ENCODE data around the gene LMBR1L. TPM values are rescaled to one million over a fixed set of nuclear protein-coding genes. Genes with fewer than 3 reads are reported as not detected.

The LMBR1L gene
- total RNA-seq, 1 donor from 2014 or later: 21.4 TPM

DNA sequence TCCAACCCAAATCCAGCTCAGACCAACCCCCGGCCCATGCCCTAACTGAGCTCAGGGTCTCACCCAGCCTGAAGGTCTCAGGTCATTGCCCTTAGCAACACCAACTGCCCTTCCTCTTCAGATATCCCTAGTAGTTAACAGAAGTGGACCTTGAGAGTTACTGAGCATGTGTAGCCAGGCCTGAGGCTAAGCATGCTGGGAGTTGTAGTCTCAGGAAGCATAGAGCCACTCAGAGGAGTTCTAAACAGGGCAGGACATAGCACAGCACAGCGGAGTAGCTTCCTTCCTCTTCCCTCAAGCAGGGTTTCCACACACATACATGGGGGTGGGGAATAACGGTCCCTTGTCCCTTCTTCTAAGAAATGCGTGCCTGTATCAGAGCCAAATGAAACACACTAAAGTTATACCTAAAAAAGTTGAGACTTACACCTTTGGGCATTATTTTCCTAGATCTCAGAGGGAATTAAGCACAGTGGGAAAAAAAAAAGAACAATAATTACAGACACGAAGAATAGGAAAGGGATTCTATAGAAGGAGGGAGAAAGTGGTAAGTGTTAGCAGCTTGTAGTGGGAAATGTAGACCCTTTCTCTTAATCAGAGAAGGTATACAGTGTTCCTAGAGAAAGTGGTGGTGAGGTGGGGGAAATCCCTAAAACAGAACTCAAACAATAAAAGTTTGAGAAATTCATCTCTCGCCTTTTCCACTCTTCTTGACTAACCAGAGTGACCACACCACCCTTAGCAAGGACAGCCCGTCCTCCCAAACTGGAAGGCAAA, 54.5 kb downstream of the LMBR1L start:
- no peak overlapping the region for H3K27ac ChIP-seq (ENCODE audit: low read depth, low read length)

DNA sequence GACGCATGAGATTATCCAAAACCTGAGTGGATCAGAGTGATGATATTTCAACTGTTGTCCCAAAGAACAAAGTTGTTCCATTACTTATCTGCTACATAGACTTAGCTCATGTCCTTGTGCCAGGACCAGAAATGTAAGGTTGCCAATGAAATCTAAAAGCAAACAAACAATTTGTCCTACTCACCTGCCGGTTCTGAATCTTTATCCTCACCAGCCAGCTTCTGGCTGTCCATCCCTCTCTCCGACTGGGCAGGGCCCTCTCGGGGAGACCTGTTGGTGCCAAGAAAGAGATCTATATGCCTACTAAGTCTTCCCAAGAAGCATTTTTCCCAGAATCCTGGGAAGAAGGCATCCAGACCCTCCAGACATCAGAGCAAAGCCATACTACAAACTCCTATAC, 55.6 kb downstream of the LMBR1L start:
- peaks cover 47 to 50% (median 49%) of the 10 kb centered on the region in 3 donors for H3K36me3 ChIP-seq (ENCODE audit: control insufficient read depth in 3 of 3, insufficient read depth in 3 of 3, low read length in 3 of 3)
- H3K4me1 ChIP-seq (ENCODE audit: control insufficient read depth in 3 of 3, insufficient read depth in 3 of 3, low read length in 3 of 3): peaks cover 40 to 51% (median 46%) of the 10 kb centered on the region in 3 donors
- H3K4me3 ChIP-seq (ENCODE audit: low read length in 3 of 3): no peak overlapping the region
- H3K9me3 ChIP-seq (ENCODE audit: control insufficient read depth in 3 of 3, low read length in 3 of 3): no peaks in the 10 kb centered on the region
- no peak overlapping the region for H3K27ac ChIP-seq (ENCODE audit: low read depth, low read length)
- H3K9ac ChIP-seq (ENCODE audit: low read depth in 1 of 3, low read length in 3 of 3): peak overlapping the region in 1 of 3 donors; percentile 58
- H3K27me3 ChIP-seq (ENCODE audit: control insufficient read depth in 3 of 3, insufficient read depth in 3 of 3, low read length in 3 of 3): no peaks in the 10 kb centered on the region

More for the DNA sequence above, 54.5 kb downstream of the LMBR1L start:
- Histone ChIP-seq H3K27me3 (ENCODE audit: control insufficient read depth in 3 of 3, insufficient read depth in 3 of 3, low read length in 3 of 3) (no peaks in the 10 kb centered on the region), H3K9me3 (ENCODE audit: control insufficient read depth in 3 of 3, low read length in 3 of 3) (no peaks in the 10 kb centered on the region), H3K36me3 (ENCODE audit: control insufficient read depth in 3 of 3, insufficient read depth in 3 of 3, low read length in 3 of 3) (peaks cover 36 to 39% (median 38%) of the 10 kb centered on the region in 3 donors), H3K9ac (ENCODE audit: low read depth in 1 of 3, low read length in 3 of 3) (peak overlapping the region; percentile 87 to 99 (median 97)), H3K4me3 (ENCODE audit: low read length in 3 of 3) (peak overlapping the region; percentile 52 to 94 (median 55)), H3K4me1 (ENCODE audit: control insufficient read depth in 3 of 3, insufficient read depth in 3 of 3, low read length in 3 of 3) (peaks cover 42 to 54% (median 49%) of the 10 kb centered on the region in 3 donors)

GRCh38 chr12:49054524-49054923, 56.1 kb downstream of the LMBR1L start:
- no peaks in the 10 kb centered on the region for H3K9me3 ChIP-seq (ENCODE audit: control insufficient read depth in 3 of 3, low read length in 3 of 3)
- H3K9ac ChIP-seq (ENCODE audit: low read depth in 1 of 3, low read length in 3 of 3): no peak overlapping the region
- H3K36me3 ChIP-seq (ENCODE audit: control insufficient read depth in 3 of 3, insufficient read depth in 3 of 3, low read length in 3 of 3): peaks cover 53 to 56% (median 54%) of the 10 kb centered on the region in 3 donors
- H3K4me3 ChIP-seq (ENCODE audit: low read length in 3 of 3): no peak overlapping the region
- H3K4me1 ChIP-seq (ENCODE audit: control insufficient read depth in 3 of 3, insufficient read depth in 3 of 3, low read length in 3 of 3): peaks cover 40 to 51% (median 46%) of the 10 kb centered on the region in 3 donors
- no peak overlapping the region for H3K27ac ChIP-seq (ENCODE audit: low read depth, low read length)
- H3K27me3 ChIP-seq (ENCODE audit: control insufficient read depth in 3 of 3, insufficient read depth in 3 of 3, low read length in 3 of 3): no peaks in the 10 kb centered on the region

DNA sequence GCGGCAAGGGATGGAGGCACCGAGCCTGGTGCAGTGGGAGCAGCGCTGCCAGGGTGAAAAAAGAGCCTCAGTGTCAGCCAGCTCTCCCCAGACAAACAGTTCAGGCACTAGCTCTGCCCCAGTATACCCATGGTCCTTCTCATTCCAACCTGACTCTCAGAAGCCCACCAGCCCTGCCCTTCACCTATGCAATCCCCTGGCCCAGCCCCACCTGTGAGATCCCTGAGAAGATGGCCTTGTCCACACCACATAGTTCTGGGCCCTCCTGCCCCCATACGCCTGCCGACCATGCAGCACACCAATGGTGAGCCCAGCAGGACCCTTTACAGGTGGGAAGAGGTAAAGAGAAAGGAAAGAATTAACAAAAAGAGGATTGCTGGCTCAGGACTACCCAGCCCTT, 56.6 kb downstream of the LMBR1L start:
- H3K9ac ChIP-seq (ENCODE audit: low read depth in 1 of 3, low read length in 3 of 3): no peak overlapping the region
- H3K36me3 ChIP-seq (ENCODE audit: control insufficient read depth in 3 of 3, insufficient read depth in 3 of 3, low read length in 3 of 3): peaks cover 57 to 60% (median 58%) of the 10 kb centered on the region in 3 donors
- H3K4me1 ChIP-seq (ENCODE audit: control insufficient read depth in 3 of 3, insufficient read depth in 3 of 3, low read length in 3 of 3): peaks cover 40 to 48% (median 46%) of the 10 kb centered on the region in 3 donors
- H3K4me3 ChIP-seq (ENCODE audit: low read length in 3 of 3): no peak overlapping the region
- H3K27me3 ChIP-seq (ENCODE audit: control insufficient read depth in 3 of 3, insufficient read depth in 3 of 3, low read length in 3 of 3): no peaks in the 10 kb centered on the region
- H3K9me3 ChIP-seq (ENCODE audit: control insufficient read depth in 3 of 3, low read length in 3 of 3): no peaks in the 10 kb centered on the region
- H3K27ac ChIP-seq (ENCODE audit: low read depth, low read length): no peak overlapping the region

DNA sequence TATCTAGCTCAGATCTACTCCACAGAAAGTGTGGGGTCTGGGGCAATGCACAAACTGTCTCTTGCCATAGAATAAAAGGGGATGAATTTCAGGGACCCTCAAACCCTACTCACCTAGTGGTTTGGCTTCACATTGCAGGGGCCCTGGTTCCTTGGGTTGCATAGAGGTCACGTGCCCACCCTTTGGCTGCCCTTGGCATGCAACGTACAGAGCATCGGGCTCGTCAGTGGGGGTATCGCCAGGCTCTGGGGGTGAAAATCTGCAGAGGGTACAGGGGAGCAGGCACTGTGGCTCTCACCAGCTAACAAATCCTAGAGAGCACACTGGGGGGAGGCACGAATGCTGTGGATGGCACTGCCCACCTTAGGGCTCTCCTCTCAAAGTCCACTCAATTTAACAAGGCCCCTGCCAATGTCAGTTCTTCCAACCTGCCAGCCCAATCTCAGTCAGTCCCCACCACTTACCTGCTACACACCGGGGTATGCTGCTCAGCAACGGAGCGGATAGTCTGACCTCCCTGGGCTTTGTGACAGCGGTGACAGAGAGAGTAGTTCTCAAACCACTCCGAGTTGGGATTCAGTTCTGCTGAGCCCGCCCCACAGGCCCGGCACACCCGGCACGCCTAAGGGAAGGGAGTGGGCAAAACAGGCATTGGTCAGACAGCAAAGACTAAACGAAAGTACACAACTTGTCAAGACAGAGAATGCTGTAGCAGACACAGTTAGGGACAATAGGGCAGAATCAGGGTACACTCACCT, 58.0 kb downstream of the LMBR1L start:
- Histone ChIP-seq H3K4me1 (ENCODE audit: control insufficient read depth in 3 of 3, insufficient read depth in 3 of 3, low read length in 3 of 3) (peaks cover 26 to 35% (median 32%) of the 10 kb centered on the region in 3 donors), H3K36me3 (ENCODE audit: control insufficient read depth in 3 of 3, insufficient read depth in 3 of 3, low read length in 3 of 3) (peaks cover 72 to 75% (median 73%) of the 10 kb centered on the region in 3 donors), H3K27me3 (ENCODE audit: control insufficient read depth in 3 of 3, insufficient read depth in 3 of 3, low read length in 3 of 3) (no peaks in the 10 kb centered on the region), H3K4me3 (ENCODE audit: low read length in 3 of 3) (no peak overlapping the region), H3K27ac (ENCODE audit: low read depth, low read length) (no peak overlapping the region), H3K9ac (ENCODE audit: low read depth in 1 of 3, low read length in 3 of 3) (no peak overlapping the region), H3K9me3 (ENCODE audit: control insufficient read depth in 3 of 3, low read length in 3 of 3) (no peaks in the 10 kb centered on the region)

GRCh38 chr12:49051777-49052438, 58.7 kb downstream of the LMBR1L start:
- H3K9me3 ChIP-seq (ENCODE audit: control insufficient read depth in 3 of 3, low read length in 3 of 3): no peaks in the 10 kb centered on the region
- no peak overlapping the region for H3K9ac ChIP-seq (ENCODE audit: low read depth in 1 of 3, low read length in 3 of 3)
- no peak overlapping the region for H3K27ac ChIP-seq (ENCODE audit: low read depth, low read length)
- peaks cover 75 to 82% (median 76%) of the 10 kb centered on the region in 3 donors for H3K36me3 ChIP-seq (ENCODE audit: control insufficient read depth in 3 of 3, insufficient read depth in 3 of 3, low read length in 3 of 3)
- no peak overlapping the region for H3K4me3 ChIP-seq (ENCODE audit: low read length in 3 of 3)
- H3K27me3 ChIP-seq (ENCODE audit: control insufficient read depth in 3 of 3, insufficient read depth in 3 of 3, low read length in 3 of 3): no peaks in the 10 kb centered on the region
- H3K4me1 ChIP-seq (ENCODE audit: control insufficient read depth in 3 of 3, insufficient read depth in 3 of 3, low read length in 3 of 3): peaks cover 19 to 28% (median 25%) of the 10 kb centered on the region in 3 donors

GRCh38 chr12:49051373-49051764, 59.3 kb downstream of the LMBR1L start:
- peaks cover 14 to 22% (median 19%) of the 10 kb centered on the region in 3 donors for H3K4me1 ChIP-seq (ENCODE audit: control insufficient read depth in 3 of 3, insufficient read depth in 3 of 3, low read length in 3 of 3)
- no peaks in the 10 kb centered on the region for H3K9me3 ChIP-seq (ENCODE audit: control insufficient read depth in 3 of 3, low read length in 3 of 3)
- no peak overlapping the region for H3K9ac ChIP-seq (ENCODE audit: low read depth in 1 of 3, low read length in 3 of 3)
- no peak overlapping the region for H3K4me3 ChIP-seq (ENCODE audit: low read length in 3 of 3)
- no peaks in the 10 kb centered on the region for H3K27me3 ChIP-seq (ENCODE audit: control insufficient read depth in 3 of 3, insufficient read depth in 3 of 3, low read length in 3 of 3)
- no peak overlapping the region for H3K27ac ChIP-seq (ENCODE audit: low read depth, low read length)
- peaks cover 80 to 86% (median 80%) of the 10 kb centered on the region in 3 donors for H3K36me3 ChIP-seq (ENCODE audit: control insufficient read depth in 3 of 3, insufficient read depth in 3 of 3, low read length in 3 of 3)

DNA sequence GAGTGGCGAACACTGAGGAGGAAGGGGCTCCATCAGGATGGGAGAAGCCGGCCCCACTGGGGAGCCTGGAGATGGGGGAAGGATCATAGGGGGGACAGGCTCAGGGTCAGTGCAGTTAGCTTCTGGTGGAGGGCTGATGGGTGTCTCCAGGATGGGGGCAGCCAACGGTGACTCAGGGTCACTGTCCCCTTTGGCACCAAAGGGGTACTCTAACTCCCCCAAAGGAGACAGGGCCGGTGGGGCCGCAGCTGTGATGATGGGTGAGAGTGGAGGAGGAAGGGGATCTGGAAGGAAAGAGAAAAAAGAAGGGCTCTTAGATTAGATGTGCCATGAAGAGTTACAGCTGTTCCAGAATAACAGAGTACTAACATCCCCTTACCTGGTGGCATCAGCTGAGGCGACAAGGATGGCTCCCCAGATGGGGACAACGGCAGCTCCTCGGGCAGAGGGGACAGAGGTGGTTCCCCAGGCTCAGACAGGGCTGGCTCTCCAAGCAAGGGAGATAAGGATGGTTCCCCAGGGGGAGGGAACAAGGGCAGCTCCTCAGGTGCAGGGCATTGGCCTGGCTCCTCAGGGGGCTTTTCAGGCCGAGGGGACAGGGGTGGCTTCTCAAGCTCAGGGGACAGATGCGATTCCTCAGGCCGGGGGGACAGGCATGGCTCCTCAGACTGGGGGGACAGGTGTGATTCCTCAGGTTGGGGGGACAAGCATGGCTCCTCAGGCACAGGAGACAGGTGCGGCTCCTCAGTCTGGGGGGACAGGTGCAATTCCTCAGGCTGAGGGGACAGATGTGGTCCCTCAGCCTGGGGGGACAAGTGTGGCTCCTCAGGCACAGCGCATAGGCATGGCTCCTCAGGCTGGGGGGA, 59.9 kb downstream of the LMBR1L start:
- H3K27ac ChIP-seq (ENCODE audit: low read depth, low read length): no peak overlapping the region
- no peak overlapping the region for H3K4me3 ChIP-seq (ENCODE audit: low read length in 3 of 3)
- no peaks in the 10 kb centered on the region for H3K27me3 ChIP-seq (ENCODE audit: control insufficient read depth in 3 of 3, insufficient read depth in 3 of 3, low read length in 3 of 3)
- peaks cover 8 to 16% (median 13%) of the 10 kb centered on the region in 3 donors for H3K4me1 ChIP-seq (ENCODE audit: control insufficient read depth in 3 of 3, insufficient read depth in 3 of 3, low read length in 3 of 3)
- H3K9ac ChIP-seq (ENCODE audit: low read depth in 1 of 3, low read length in 3 of 3): no peak overlapping the region
- peaks cover 86 to 93% (median 86%) of the 10 kb centered on the region in 3 donors for H3K36me3 ChIP-seq (ENCODE audit: control insufficient read depth in 3 of 3, insufficient read depth in 3 of 3, low read length in 3 of 3)
- no peaks in the 10 kb centered on the region for H3K9me3 ChIP-seq (ENCODE audit: control insufficient read depth in 3 of 3, low read length in 3 of 3)

GRCh38 chr12:49049566-49050224, 61.0 kb downstream of the LMBR1L start:
- Histone ChIP-seq H3K4me3 (ENCODE audit: low read length in 3 of 3) (no peak overlapping the region), H3K9me3 (ENCODE audit: control insufficient read depth in 3 of 3, low read length in 3 of 3) (no peaks in the 10 kb centered on the region), H3K4me1 (ENCODE audit: control insufficient read depth in 3 of 3, insufficient read depth in 3 of 3, low read length in 3 of 3) (peaks cover 0 to 6% (median 2%) of the 10 kb centered on the region in 3 donors), H3K36me3 (ENCODE audit: control insufficient read depth in 3 of 3, insufficient read depth in 3 of 3, low read length in 3 of 3) (peaks cover 91 to 98% (median 92%) of the 10 kb centered on the region in 3 donors), H3K9ac (ENCODE audit: low read depth in 1 of 3, low read length in 3 of 3) (no peak overlapping the region), H3K27ac (ENCODE audit: low read depth, low read length) (no peak overlapping the region), H3K27me3 (ENCODE audit: control insufficient read depth in 3 of 3, insufficient read depth in 3 of 3, low read length in 3 of 3) (no peaks in the 10 kb centered on the region)

Measured in skeletal muscle tissue (tissue), 4 donors.